ENCODE results near the gene TMEM240.
"Not testable (repeated sequence)": the region's sequence is repeated elsewhere in the genome, so short reads cannot be mapped to it uniquely, and the experiment has no call there.

TMEM240 gene

DNA sequence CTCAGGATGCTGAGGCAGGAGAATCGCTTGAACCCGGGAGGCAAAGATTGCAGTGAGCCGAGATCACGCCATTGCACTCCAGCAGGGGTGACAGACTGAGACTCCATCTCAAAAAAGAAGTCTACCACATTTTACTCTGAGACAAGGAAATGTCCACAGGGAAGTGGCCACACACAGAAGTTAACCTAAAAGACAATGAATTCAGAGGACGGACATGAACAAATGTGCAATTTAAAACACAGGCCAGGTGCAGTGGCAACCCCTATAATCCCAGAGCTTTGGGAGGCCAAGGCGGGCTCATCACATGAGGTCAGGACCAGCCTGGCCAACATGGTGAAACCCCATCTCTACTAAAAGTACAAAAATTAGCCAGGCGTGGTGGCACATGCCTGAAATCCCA, 17.3 kb upstream of the TMEM240 start:
- DNase-seq (ENCODE audit: low spot score): not testable (repeated sequence)

DNA sequence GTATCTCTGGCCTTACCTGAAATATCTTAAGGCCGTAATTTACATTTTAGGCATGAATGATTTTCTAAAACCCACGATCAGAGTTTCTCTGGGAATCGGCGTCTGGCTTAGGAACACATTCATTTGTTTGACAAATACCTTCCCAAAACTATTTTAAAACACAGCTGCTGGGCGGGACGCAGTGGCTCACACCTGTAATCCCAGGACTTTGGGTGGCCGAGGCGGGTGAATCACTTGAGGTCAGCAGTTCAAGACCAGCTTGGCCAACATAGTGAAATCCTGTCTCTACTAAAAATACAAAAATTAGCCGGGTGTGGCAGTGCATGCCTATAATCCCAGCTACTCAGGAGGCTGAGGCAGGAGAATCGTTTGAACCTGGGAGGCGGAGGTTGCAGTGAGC, 16.5 kb upstream of the TMEM240 start:
- not testable (repeated sequence) for DNase-seq (ENCODE audit: low spot score)

DNA sequence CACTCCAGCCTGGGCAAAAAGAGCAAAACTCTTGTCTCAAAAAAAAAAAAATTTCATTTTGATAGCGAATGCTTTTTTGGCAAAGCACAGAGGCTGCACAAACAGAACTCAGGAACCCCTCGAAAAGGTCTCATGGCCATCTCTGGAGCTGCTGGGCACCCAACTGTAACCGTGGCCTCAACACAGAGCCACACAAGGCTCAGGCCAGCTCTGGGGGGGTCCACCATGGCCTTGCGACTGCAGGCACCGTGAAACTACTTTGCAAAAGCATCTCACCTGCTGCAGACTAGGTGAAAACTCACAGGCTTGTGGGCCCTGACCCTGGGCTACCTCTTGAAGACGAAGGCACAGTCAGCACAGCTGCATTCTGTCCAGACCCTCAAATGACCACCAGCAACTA, 16.1 kb upstream of the TMEM240 start:
- DNase-seq (ENCODE audit: low spot score): no peak

DNA sequence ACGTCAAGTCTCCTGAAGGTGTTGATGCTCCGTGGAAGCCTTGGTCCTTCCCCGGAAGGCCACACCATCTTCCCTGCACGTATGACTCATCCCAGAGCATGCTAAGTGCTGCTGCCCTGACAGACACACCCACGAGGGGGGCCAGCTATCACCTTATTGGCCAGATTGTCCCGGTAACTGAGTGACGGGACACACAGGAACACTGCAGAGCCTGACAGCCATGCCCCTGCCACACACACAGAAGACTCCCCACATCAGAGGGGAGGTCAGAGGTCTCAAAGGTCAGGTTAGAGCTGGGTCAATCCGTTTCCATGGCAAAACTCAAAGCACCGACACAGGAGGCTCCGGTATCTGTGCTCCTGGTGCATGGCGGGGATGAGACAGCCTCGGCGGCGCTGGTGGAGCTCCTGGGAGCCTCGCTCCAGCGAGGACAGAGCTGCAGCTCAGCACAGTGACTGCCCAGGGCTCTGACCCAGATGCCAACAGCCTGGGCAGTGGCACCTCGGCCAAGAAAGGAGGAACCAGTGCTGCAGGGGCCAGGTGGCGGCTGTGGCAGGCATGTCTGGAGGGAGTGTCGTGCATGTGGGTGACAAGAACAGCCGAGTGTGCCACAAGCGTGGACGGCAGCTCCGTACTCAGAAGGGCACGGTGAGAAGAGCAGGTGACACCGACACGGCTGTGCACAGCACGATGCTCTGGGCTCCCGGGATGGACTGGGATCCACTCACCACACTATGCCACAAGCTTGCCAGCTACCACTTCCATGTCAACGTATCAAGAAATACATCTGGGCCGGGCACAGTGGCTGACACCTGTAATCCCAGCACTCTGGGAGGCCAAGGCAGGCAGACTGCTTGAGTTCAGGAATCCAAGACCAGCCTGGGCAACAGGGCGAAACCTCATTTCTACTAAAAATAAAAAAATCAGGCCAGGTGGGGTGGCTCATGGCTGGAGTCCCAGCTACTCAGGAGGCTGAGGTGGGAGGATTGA, 14.8 kb upstream of the TMEM240 start:
- DNase-seq (ENCODE audit: low spot score): no peak

DNA sequence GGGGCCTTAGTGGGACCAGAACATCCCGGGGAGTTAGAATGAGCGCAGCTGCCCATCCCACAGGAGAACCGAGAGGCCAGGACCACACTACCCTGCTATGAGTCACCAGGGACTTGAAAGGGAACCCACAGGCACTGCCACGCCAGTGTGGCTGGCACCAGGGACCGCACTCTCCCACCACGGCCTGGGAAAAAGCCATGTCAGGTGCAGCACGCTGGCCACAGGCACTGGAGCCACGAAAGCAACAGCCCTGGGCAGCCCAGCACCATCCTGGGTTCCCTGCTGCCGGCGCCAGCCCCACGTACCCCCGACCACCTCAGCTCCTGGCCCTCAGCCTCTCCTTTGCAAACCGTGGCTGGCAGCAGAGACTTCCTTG, 14.1 kb upstream of the TMEM240 start:
- DNase-seq (ENCODE audit: low spot score): no peak

DNA sequence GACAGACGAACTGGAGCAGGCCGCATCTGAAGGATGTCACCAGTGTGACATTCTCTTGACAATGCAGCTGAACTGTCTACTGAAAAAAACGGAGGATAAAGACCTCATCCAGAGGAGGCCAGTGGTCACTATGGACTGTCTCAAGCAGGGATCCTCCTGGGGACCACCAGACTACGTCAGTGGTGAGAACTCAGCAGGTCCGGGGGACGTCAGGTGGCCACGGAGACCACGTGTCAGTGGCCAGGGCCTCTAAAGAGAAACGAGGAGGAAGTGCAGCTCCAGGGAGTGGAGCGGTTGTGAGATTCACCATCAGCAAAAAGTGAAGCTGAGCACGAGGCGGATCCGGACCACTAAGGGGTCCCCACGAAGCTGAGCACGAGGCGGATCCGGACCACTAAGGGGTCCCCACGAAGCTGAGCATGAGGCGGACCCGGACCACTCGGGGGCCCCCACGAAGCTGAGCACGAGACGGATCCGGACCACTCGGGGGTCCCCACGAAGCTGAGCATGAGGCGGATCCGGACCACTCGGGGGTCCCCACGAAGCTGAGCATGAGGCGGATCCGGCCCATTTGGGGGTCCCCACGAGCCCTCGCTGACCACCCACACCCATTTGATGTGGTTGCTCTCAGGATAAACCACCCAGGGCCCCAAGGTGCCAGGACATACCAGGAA, 13.5 kb upstream of the TMEM240 start:
- DNase-seq (ENCODE audit: low spot score): no peak

DNA sequence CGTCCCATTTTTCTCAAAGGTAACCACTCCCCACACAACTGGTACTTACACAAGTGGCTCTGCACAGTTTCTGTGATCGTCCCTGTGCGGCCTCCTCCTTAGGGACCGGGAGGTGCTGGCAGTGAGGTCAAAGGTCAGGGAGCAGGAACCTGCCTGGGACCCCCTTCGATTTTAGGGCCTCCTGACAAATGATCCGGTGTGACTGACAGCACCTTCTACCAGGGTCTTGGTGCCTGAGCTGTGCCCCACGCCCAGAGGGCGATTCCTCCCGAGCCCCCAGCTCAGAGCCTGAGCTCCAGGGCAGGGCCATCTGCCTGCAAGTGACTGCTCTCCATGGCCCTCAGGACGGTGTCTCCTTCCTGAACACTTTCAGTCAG, 11.8 kb upstream of the TMEM240 start:
- no peak for DNase-seq (ENCODE audit: low spot score)

DNA sequence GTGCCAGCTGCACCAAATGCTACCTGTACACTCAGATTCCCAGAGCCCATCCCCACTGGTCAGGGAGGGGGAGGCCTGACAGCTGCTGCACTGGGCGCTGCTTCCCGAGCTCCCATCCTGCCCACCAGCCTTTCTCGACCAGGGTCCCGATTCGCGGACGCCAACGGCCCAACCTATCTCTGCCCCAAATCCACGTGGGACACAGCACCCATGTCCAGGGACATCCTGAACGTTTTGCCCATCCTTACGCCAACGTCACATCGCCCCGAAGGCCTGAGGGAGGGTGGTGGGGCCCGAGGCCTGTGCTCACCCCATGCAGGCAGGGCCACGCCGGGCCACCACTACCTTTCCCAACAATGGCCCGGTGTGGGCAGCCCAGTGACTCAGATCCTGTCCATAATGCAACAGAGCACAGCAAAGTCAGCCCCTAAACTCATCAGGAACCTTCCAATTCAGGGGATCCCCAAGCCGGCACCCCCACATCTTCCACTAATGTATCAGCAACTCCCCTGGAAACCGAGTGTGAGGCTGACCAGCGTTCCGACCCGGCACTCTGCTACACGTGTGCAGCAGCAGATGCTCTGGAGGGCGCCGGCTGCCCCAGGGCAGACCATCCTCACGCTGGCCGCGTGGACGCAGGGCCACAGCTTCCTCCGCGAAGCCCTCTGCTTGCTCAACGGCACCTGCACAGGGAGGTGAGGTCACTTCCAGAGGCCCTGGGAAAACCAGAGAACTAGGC, 11.3 kb upstream of the TMEM240 start:
- DNase-seq (ENCODE audit: low spot score): no peak

DNA sequence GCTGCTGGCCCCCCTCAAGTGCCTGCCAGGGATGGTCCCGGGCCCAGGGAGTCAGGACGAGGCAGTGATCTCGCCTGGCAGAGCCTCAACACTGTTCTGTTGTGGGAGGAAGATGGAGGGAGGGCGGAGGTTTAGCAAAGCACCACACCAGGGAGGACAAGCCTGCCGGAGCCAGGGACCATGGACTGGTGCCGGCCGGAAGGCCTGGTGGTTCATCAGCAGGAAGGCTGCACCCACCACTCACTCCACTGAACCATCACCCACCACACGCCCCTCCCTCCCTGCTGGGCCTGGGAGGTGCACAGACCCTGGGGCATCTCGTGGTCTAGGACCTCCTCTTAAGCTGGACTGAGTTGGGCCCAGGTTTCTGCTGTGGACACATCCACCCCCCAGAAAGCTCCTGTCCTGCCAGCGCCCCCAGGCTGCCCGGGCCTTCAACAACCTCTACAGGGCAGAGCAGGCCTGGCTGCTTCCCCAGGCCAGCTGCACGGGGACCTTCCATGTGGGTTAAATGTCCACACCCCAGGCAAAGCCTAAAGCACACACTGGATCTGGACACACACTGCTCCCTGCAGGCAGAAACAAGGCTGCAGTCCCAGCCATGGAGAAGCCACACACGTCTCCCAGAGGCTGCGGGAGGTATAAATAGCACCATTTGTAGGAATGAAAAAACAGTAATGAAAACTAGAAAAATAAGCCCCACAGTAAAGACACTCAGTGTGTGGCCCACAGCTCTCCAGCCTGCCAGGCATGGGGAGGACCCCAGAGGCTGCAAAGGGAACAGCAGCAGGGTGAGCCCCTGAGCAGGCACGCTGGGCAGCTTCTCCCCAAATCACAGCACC, 10.4 kb upstream of the TMEM240 start:
- DNase-seq (ENCODE audit: low spot score): no peak

DNA sequence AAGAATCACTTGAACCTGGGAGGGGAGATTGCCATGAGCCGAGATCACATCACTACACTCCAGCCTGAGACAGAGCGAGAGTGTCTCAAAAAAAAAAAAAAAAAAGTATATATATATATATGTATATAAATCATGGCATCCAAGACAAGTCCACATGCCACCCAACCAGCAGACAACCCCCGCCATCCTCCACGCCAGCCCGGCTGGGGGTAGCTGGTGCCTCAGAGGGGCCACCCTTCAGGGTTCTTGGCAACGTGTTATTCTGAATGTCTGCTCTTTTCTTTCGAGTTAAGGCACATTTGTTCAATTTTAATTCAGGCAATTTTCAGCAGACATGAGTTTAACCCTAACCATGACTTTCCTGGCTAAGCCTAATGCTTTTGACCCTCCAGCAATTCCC, 9.7 kb upstream of the TMEM240 start:
- no peak for DNase-seq (ENCODE audit: low spot score)

DNA sequence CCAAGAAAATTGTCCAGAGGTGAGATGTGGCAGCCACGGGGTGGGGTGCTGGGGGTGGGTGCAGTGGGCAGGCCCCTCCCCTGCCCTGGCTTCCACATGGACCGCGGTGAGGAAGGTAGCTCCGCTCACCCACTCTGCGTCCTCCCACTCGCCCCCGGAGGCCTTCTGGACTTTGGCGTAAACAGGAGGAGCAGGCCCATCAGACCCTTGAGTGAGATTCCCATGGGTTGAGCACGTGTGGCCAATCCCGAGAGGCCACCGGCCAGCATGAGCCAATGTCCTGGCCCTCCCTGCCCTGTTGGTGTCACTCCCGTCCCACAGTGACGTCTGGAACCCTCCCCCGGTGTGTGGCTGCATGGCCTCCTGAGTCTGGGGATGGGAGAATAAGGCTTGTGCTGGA, 8.2 kb upstream of the TMEM240 start:
- no peak for DNase-seq (ENCODE audit: low spot score)

DNA sequence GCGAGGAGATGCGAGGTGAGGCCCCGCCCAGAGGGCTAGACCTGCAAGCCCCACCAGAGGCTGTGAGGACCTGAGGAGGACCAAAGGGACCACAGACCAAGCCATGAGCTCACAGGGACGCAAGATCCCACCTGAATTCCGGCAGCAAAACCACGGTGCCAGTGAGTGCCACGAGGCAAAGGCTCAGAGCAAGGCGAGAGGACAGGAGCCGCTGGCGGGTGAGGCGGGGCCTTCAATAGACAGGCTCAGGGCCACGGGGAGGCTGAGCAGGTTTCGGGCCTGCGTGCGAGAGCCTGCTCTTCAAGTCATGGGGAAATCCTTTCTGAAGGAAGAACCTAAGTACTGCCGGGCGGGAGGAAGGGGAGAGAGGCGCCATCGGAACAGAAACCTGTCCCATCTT, 7.1 kb upstream of the TMEM240 start:
- no peak for DNase-seq (ENCODE audit: low spot score)

DNA sequence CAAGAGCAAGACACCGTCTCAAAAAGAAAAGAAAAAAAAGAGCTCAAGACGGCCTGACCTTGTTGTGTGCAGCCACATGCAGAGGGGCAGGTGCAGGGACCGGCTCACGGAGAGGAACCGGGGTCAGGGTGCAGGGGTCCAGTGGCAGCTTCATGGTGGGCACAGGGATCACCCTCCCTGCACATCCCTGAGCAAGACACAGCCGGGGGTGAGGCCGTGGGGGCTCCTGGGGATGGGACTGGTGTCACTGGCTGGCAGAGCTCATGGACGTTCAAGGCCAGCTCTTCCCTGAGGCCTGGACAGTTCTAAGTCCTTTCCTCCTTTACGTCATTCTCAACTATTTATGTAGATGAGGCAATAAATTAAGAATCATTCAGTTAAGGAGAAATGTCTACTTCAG, 6.6 kb upstream of the TMEM240 start:
- no peak for DNase-seq (ENCODE audit: low spot score)

DNA sequence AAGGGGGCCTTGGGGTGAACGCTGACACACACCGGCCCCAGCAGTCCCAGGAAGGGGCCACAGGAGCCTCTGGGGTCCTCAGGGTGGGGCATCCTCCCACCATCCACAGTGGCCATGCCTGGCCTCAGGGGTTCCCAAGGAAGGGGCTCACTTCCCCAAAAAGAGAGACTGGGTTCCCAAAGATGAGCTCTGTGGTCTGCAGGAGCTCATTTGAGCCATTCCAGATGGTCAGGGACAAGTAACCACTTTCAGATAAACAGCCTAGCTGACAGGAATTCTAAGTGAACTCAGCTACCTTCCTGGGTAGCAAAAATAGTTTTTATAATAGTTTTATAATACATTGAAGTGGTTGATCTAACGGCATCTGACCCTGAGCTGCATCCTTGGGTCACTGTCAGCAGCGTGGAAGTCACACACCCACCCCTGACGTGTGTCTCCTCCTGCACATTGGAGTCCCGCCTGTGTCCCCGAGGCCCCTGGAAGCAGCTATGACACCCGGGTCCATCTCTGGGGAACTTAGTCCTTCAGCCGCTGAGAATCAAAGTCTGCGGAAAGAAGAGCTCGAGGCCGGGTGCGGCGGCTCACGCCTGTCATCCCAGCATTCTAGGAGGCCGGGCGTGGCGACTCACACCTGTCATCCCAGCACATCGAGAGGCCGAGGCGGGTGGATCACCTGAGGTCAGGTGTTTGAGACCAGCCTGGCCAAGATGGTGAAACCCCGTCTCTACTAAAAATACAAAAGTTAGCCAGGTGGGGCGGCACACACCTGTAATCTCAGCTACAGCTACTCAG, 5.7 kb upstream of the TMEM240 start:
- no peak for DNase-seq (ENCODE audit: low spot score)

DNA sequence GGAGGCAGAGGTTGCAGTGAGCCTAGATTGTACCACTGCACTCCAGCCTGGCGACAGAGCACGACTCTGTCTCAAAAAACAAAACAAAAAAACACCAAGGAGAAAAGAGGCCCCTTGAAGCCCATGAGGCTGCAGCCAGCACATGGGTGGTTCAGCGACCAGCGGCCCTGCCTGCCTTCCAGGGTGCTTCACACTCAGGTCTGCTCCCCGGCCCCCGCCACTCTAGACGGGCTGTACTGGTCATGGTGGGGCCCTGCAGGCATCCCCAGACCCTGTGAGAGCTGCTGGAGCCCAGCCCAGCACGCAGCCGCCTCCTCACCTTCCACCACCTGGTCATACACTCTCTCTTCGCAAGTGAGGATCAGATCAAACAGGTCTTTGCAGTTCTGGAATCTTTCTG, 4.1 kb upstream of the TMEM240 start:
- no peak for DNase-seq (ENCODE audit: low spot score)

DNA sequence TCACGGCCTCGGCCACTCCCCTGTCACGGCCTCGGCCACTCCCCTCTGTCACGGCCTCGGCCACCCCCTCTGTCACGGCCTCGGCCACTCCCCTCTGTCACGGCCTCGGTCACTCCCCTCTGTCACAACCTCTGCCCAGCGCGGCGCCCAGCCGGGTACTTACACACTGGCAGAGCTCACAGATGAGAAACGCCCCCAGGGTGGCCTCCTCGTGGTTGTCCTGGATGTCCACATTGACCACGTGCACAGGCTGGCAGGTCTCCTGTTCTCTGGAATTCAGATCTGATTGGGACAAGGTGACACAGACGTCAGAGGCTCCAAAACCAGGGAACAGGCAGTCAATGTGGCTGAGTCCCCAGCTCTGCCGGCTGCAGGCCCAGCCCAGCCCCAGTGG, 3.3 kb upstream of the TMEM240 start:
- DNase-seq (ENCODE audit: low spot score): no peak

DNA sequence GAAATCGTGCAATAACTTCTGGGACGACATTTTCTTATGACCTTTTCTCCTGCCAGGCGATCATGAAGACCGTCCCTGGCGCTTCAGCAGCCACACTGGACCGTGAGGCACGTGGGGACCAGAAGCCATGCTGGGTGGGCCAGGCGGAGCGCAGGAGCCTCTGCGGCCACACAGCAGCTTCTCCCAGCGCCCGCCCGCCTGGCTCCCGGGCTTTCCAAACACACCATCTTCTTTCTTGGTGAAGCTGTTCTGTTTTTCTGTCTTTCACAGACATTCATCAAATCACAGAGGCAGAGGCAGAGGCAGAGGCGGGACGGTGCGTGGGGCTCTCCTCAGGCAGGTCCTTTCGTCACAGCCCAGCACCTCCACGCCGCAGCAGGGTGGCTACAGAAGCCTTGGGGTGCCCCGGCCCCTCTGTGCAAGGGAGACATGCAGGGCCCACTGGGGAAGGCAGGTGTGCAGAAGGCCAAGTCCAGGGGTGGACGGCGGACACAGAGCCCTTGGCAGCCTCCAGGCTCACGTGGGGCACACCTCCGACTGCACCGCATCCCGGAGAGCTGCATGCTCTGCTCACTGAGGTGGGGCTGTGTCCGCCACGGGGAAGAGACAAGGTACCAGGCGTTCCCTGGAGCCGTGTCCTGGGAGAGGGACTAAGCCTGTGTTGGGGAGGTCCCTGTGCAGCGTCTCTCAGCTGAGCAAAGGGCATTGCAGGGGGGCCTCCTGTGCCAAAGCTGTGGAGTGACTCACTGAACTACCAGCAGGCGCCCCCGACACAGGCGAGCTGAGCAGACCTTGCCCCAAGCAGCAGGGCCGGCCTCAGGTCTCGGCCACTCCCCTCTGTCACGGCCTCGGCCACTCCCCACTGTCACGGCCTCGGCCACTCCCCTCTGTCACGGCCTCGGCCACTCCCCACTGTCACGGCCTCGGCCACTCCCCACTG, 2.6 kb upstream of the TMEM240 start:
- DNase-seq (ENCODE audit: low spot score): no peak

DNA sequence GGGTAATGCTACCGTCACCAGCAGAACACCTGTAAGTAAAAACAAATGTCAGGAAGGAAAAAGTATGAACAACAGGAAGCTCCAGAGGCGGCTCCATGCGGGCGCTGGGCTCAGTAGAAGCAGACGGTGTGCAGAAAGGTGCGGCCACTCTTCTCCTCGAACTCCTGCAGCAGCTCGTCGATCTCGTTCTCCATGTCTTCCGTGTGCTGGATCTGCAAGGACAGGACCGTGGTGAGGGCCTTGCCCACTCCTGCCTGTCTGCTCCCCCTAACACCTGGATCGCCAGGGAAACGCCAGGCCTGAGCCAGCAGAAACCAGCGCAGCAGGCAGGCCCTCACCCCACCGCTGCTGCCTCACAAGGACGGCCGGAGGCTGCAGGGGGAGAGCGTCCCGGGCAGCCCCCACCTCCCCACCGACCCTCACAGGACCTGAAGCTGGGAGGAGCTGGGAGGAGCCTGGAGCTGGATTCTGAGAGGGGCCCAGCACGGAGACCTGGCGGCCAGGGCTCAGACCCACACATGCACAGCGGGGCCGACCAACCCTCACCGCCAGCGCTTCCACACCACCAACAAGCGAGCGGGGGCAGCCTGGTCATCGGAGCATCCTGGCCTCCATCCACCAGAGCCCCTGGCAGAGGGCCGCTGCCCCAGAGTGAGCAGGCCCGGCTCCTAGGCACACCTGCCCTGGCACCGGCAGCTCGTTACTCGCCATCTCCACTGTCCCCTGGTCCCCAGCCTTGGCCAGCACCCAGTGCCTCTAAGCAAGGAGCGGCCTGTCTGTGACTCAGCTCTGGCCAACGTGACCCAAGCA, 1.7 kb upstream of the TMEM240 start:
- DNase-seq (ENCODE audit: low spot score): no peak
